OCI-LY1 (cell line): ENCODE measurements around the gene IL18.

Source experiments
- H2AFZ ChIP-seq: fragments of 200-600 bp; sonication (generic), shearing (Covaris generic); 2 replicates; pipeline ENCODE4 v1.6.0; 2014; ENCODE audit warnings: antibody characterized with exemption, mild to moderate bottlenecking, low read length
- H3F3A ChIP-seq: fragments of 200-600 bp; sonication (generic), shearing (Covaris generic); 2 replicates; pipeline ENCODE4 v1.6.0; 2014; ENCODE audit warnings: mild to moderate bottlenecking, antibody characterized with exemption, low read length, moderate library complexity; ENCODE audit not compliant: insufficient read depth
- H3K27ac ChIP-seq: fragments of 200-600 bp; sonication (generic); 2 replicates; pipeline ENCODE4 v1.5.1; 2014; ENCODE audit warnings: low read length, mixed run types, mild to moderate bottlenecking, low read depth; ENCODE audit not compliant: poor library complexity, severe bottlenecking
- H3K27me3 ChIP-seq: fragments of 200-600 bp; sonication (generic); 2 replicates; pipeline ENCODE4 v1.6.0; 2014; ENCODE audit warnings: antibody characterized with exemption, mild to moderate bottlenecking, low read length, moderate library complexity; ENCODE audit not compliant: insufficient read depth
- H3K36me3 ChIP-seq: fragments of 200-600 bp; sonication (generic); 2 replicates; pipeline ENCODE4 v1.6.1; 2014; ENCODE audit warnings: mild to moderate bottlenecking, antibody characterized with exemption, low read length, moderate library complexity, mixed read lengths; ENCODE audit not compliant: insufficient read depth
- H3K4me1 ChIP-seq: fragments of 200-600 bp; sonication (generic); 2 replicates; pipeline ENCODE4 v1.5.1; 2014; ENCODE audit warnings: mild to moderate bottlenecking, low read length, moderate library complexity; ENCODE audit not compliant: insufficient read depth, severe bottlenecking
- H3K4me2 ChIP-seq: fragments of 200-600 bp; sonication (generic), shearing (Covaris generic); 2 replicates; pipeline ENCODE4 v1.6.1; 2014; ENCODE audit warnings: low read length
- H3K4me3 ChIP-seq: fragments of 200-600 bp; sonication (generic); 2 replicates; pipeline ENCODE4 v1.5.1; 2014; ENCODE audit warnings: low read length, low read depth, mild to moderate bottlenecking, mixed read lengths; ENCODE audit not compliant: poor library complexity, severe bottlenecking
- H3K79me2 ChIP-seq: fragments of 200-600 bp; shearing (Covaris generic); 2 replicates; pipeline ENCODE4 v1.6.1; 2016; ENCODE audit warnings: mixed run types, low read length, mixed read lengths; ENCODE audit not compliant: insufficient read depth
- H3K9ac ChIP-seq: fragments of 200-600 bp; sonication (generic), shearing (Covaris generic); 2 replicates; pipeline ENCODE4 v1.6.1; 2014; ENCODE audit warnings: mild to moderate bottlenecking, low read length, mixed read lengths
- H3K9me2 ChIP-seq: fragments of 200-600 bp; sonication (generic), shearing (Covaris generic); 2 replicates; pipeline ENCODE4 v1.6.1; 2014; ENCODE audit warnings: low read depth, mild to moderate bottlenecking, low read length, mixed read lengths
- H3K9me3 ChIP-seq: fragments of 200-600 bp; shearing (Covaris generic); 2 replicates; pipeline ENCODE4 v1.6.1; 2014; ENCODE audit warnings: low read length, mixed read lengths
- H4K20me1 ChIP-seq: fragments of 200-600 bp; sonication (generic), shearing (Covaris generic); 2 replicates; pipeline ENCODE4 v1.6.0; 2016; ENCODE audit warnings: mild to moderate bottlenecking, low read length; ENCODE audit not compliant: insufficient read depth
- CTCF ChIP-seq: fragments of 200-600 bp; sonication (generic), shearing (Covaris generic); IDR thresholded peaks from 2 replicates; pipeline ENCODE4 v1.5.1; 2017; ENCODE audit warnings: mild to moderate bottlenecking, antibody characterized with exemption, low read length, moderate library complexity, mixed read lengths
- EZH2 ChIP-seq: fragments of 200-600 bp; sonication (generic), shearing (Covaris generic); IDR thresholded peaks from 2 replicates; pipeline ENCODE4 v1.8.0; 2017; ENCODE audit warnings: borderline replicate concordance, mixed run types, mild to moderate bottlenecking, antibody characterized with exemption, low read length, moderate library complexity, mixed read lengths

IL18 gene

GRCh38 chr11:112156153-112156955 lies 7.5 kb downstream of the IL18 start:
- Histone ChIP-seq H3K4me1 (peaks cover 4% of the 10 kb centered on the region), H3K27me3 (no peaks in the 10 kb centered on the region), H3K9me2 (no peaks in the 10 kb centered on the region), H3K27ac (no peak overlapping the region), H3K4me3 (no peak overlapping the region), H3K9ac (no peak overlapping the region), H3K79me2 (no peaks in the 10 kb centered on the region), H4K20me1 (no peaks in the 10 kb centered on the region), H3K9me3 (no peaks in the 10 kb centered on the region), H3F3A (no peaks in the 10 kb centered on the region), H2AFZ (no peak overlapping the region), H3K36me3 (no peaks in the 10 kb centered on the region), H3K4me2 (no peak overlapping the region)
- TF ChIP-seq EZH2 (no peak), CTCF (no peak)

GRCh38 chr11:112150517-112150916 lies 13.4 kb downstream of the IL18 start:
- Histone ChIP-seq H3K79me2 (no peaks in the 10 kb centered on the region), H3K4me3 (no peak overlapping the region), H3K36me3 (no peaks in the 10 kb centered on the region), H3K27me3 (no peaks in the 10 kb centered on the region), H3K9me2 (no peaks in the 10 kb centered on the region), H3F3A (no peaks in the 10 kb centered on the region), H3K4me2 (no peak overlapping the region), H3K4me1 (no peaks in the 10 kb centered on the region), H3K27ac (no peak overlapping the region), H3K9ac (no peak overlapping the region), H2AFZ (no peak overlapping the region), H4K20me1 (no peaks in the 10 kb centered on the region), H3K9me3 (no peaks in the 10 kb centered on the region)
- TF ChIP-seq EZH2 (no peak), CTCF (no peak)

DNA sequence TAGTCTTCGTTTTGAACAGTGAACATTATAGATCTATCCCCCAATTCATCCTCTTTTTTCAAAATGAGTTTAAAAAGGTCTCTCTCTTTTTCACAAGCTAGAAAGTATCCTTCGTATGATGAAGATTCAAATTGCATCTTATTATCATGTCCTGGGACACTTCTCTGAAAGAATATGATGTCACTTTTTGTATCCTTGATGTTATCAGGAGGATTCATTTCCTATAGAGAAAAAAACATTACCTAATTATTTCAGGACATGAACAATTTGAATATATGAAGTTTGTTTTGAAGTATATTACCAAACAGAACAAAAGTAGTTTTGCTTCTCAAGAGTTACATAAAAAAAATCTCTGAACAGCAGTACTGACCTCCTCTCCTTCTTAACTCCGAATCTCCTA lies 20.3 kb downstream of the IL18 start:
- no peaks in the 10 kb centered on the region; the same call in 1 of the 2 replicates for H3K36me3 ChIP-seq

More for the DNA sequence above, 20.3 kb downstream of the IL18 start:
- no peaks in the 10 kb centered on the region for H3K9me2 ChIP-seq
- H3K27ac ChIP-seq, result no peak overlapping the region
- no peaks in the 10 kb centered on the region for H4K20me1 ChIP-seq
- no peaks in the 10 kb centered on the region for H3K79me2 ChIP-seq
- H3K9me3 ChIP-seq, result peaks cover 4% of the 10 kb centered on the region
- H3K4me3 ChIP-seq, result no peak overlapping the region
- no peak overlapping the region for H2AFZ ChIP-seq
- H3K9ac ChIP-seq, result no peak overlapping the region
- no peak overlapping the region for H3K4me2 ChIP-seq
- H3K27me3 ChIP-seq, result no peaks in the 10 kb centered on the region
- TF ChIP-seq CTCF (no peak), EZH2 (no peak)
- no peaks in the 10 kb centered on the region for H3K4me1 ChIP-seq
- no peaks in the 10 kb centered on the region for H3F3A ChIP-seq
